H9 (cell line): ENCODE measurements around the gene AKNA. TPM values are rescaled to one million over a fixed set of nuclear protein-coding genes. Genes with fewer than 3 reads are reported as not detected.

Experiments
- DNase-seq: peaks from one replicate; pipeline ENCODE4 v3.0.0-alpha.2; 2017
- H2AFZ ChIP-seq: one replicate; pipeline ENCODE4 v1.6.1; 2013; ENCODE audit warnings: mild to moderate bottlenecking, low read length, control low read depth, moderate library complexity
- H2AK5ac ChIP-seq: 2 replicates; pipeline ENCODE4 v1.6.1; 2013; ENCODE audit warnings: low read length, control low read depth, mixed read lengths; ENCODE audit not compliant: insufficient read length
- H2BK120ac ChIP-seq: one replicate; pipeline ENCODE4 v1.6.1; 2013; ENCODE audit warnings: low read depth, mild to moderate bottlenecking, low read length, control low read depth, inconsistent platforms; ENCODE audit not compliant: poor library complexity, severe bottlenecking
- H2BK12ac ChIP-seq: 2 replicates; pipeline ENCODE4 v1.6.1; 2013; ENCODE audit warnings: low read length, control low read depth, mixed read lengths, low read depth; ENCODE audit not compliant: insufficient read length
- H2BK15ac ChIP-seq: 2 replicates; pipeline ENCODE4 v1.6.1; 2013; ENCODE audit warnings: low read depth, low read length, control low read depth
- H2BK20ac ChIP-seq: one replicate; pipeline ENCODE4 v1.6.1; 2013; ENCODE audit warnings: low read depth, mild to moderate bottlenecking, low read length, control low read depth, inconsistent platforms; ENCODE audit not compliant: poor library complexity, severe bottlenecking
- H2BK5ac ChIP-seq: 2 replicates; pipeline ENCODE4 v1.6.1; 2013; ENCODE audit warnings: low read length, control low read depth, mixed read lengths; ENCODE audit not compliant: insufficient read length
- H3K14ac ChIP-seq: 2 replicates; pipeline ENCODE4 v1.6.1; 2013; ENCODE audit warnings: low read length, control low read depth; ENCODE audit not compliant: insufficient read depth
- H3K18ac ChIP-seq: 2 replicates; pipeline ENCODE4 v1.6.1; 2013; ENCODE audit warnings: low read depth, mild to moderate bottlenecking, mixed read lengths, low read length, control low read depth; ENCODE audit not compliant: insufficient read length
- H3K23ac ChIP-seq: 2 replicates; pipeline ENCODE4 v1.6.1; 2013; ENCODE audit warnings: low read length, control low read depth, mixed read lengths, low read depth; ENCODE audit not compliant: insufficient read length
- H3K23me2 ChIP-seq: 2 replicates; pipeline ENCODE4 v1.6.1; 2013; ENCODE audit warnings: low read depth, mild to moderate bottlenecking, mixed read lengths, low read length, control low read depth; ENCODE audit not compliant: insufficient read length, poor library complexity, severe bottlenecking
- H3K27ac ChIP-seq: 2 replicates; pipeline ENCODE4 v1.5.1; 2013; ENCODE audit warnings: low read length, control low read depth, mixed read lengths, low read depth; ENCODE audit not compliant: insufficient read length
- H3K27me3 ChIP-seq: 2 replicates; pipeline ENCODE4 v1.6.1; 2013; ENCODE audit warnings: low read length, control low read depth, inconsistent platforms; ENCODE audit not compliant: insufficient read depth
- H3K4ac ChIP-seq: 2 replicates; pipeline ENCODE4 v1.6.1; 2013; ENCODE audit warnings: low read depth, mild to moderate bottlenecking, control low read depth, inconsistent platforms, low read length, moderate library complexity
- H3K4me1 ChIP-seq: 2 replicates; pipeline ENCODE4 v1.6.1; 2013; ENCODE audit warnings: low read length, control low read depth, inconsistent platforms; ENCODE audit not compliant: insufficient read depth
- H3K4me2 ChIP-seq: 2 replicates; pipeline ENCODE4 v1.6.1; 2013; ENCODE audit warnings: low read length, control low read depth, mixed read lengths; ENCODE audit not compliant: insufficient read length, insufficient read depth
- H3K56ac ChIP-seq: 2 replicates; pipeline ENCODE4 v1.6.1; 2013; ENCODE audit warnings: low read depth, mild to moderate bottlenecking, mixed read lengths, low read length, control low read depth; ENCODE audit not compliant: insufficient read length
- H3K79me1 ChIP-seq: 2 replicates; pipeline ENCODE4 v1.6.1; 2013; ENCODE audit warnings: low read depth, mild to moderate bottlenecking, moderate library complexity, low read length, control low read depth, inconsistent platforms; ENCODE audit not compliant: insufficient read depth, poor library complexity, severe bottlenecking
- H3K79me2 ChIP-seq: 2 replicates; pipeline ENCODE4 v1.6.1; 2013; ENCODE audit warnings: low read length, control low read depth, inconsistent platforms; ENCODE audit not compliant: insufficient read depth
- H3K9ac ChIP-seq: 2 replicates; pipeline ENCODE4 v1.6.1; 2013; ENCODE audit warnings: low read length, control low read depth, mixed read lengths; ENCODE audit not compliant: insufficient read length; ENCODE audit errors: extremely low read depth
- H3K9me3 ChIP-seq: one replicate; pipeline ENCODE4 v1.6.1; 2013; ENCODE audit warnings: low read depth, low read length, inconsistent platforms; ENCODE audit not compliant: control insufficient read depth
- H3T11ph ChIP-seq: one replicate; pipeline ENCODE4 v1.6.1; 2013; ENCODE audit warnings: mild to moderate bottlenecking, low read length, control low read depth, inconsistent platforms
- H4K20me1 ChIP-seq: one replicate; pipeline ENCODE4 v1.6.1; 2013; ENCODE audit not compliant: control insufficient read depth, insufficient read length, insufficient read depth
- H4K5ac ChIP-seq: 2 replicates; pipeline ENCODE4 v1.6.1; 2013; ENCODE audit warnings: low read depth, mild to moderate bottlenecking, mixed read lengths, low read length, control low read depth; ENCODE audit not compliant: insufficient read length
- H4K8ac ChIP-seq: replicated peaks from 2 replicates; pipeline ENCODE4 v1.6.1; 2013; ENCODE audit warnings: low read length, control low read depth, mixed read lengths, low read depth; ENCODE audit not compliant: insufficient read length
- H4K91ac ChIP-seq: 2 replicates; pipeline ENCODE4 v1.6.1; 2013; ENCODE audit warnings: low read depth, mild to moderate bottlenecking, moderate library complexity, mixed read lengths, low read length, control low read depth; ENCODE audit not compliant: insufficient read length
- H3K27ac Mint-ChIP-seq, 3 experiments: 2 replicates in 2 of 3; 3 replicates in 1 of 3; pipeline ENCODE4 v1.8.0; 2020 to 2021; ENCODE audit warnings: mixed read lengths in 3 of 3, mild to moderate bottlenecking in 1 of 3, moderate library complexity in 1 of 3
- H3K27me3 Mint-ChIP-seq: 2 replicates; pipeline ENCODE4 v1.8.0; 2021; ENCODE audit warnings: low read depth, mild to moderate bottlenecking, moderate library complexity, mixed read lengths
- H3K36me3 Mint-ChIP-seq, 3 experiments: 2 replicates in 2 of 3; 3 replicates in 1 of 3; pipeline ENCODE4 v1.8.0; 2020 to 2021; ENCODE audit warnings: low read depth in 3 of 3, mixed read lengths in 3 of 3; ENCODE audit not compliant: insufficient read depth in 1 of 3
- H3K4me1 Mint-ChIP-seq, 2 experiments: 2 replicates each; pipeline ENCODE4 v1.8.0; 2020; ENCODE audit warnings: mixed read lengths in 2 of 2
- H3K4me3 Mint-ChIP-seq, 2 experiments: 2 replicates in 1 of 2; 3 replicates in 1 of 2; pipeline ENCODE4 v1.8.0; 2020 to 2021; ENCODE audit warnings: mild to moderate bottlenecking in 2 of 2, mixed read lengths in 2 of 2, moderate library complexity in 1 of 2
- H3K9me3 Mint-ChIP-seq, 2 experiments: 2 replicates in 1 of 2; 3 replicates in 1 of 2; pipeline ENCODE4 v1.8.0; 2020; ENCODE audit warnings: mild to moderate bottlenecking in 2 of 2, mixed read lengths in 2 of 2, moderate library complexity in 1 of 2
- CTCF ChIP-seq: fragments of 200-600 bp; sonication (generic); conservative IDR thresholded peaks from 3 replicates; pipeline ENCODE4 v1.8.0; 2021; ENCODE audit warnings: antibody characterized with exemption, mild to moderate bottlenecking
- WGBS: extraction: QIAGEN DNeasy Blood & Tissue Kit; methylation state at CpG from one replicate; pipeline ENCODE4 v1.1.7; 2013; ENCODE audit warnings: missing lambda C conversion rate, low lambda C conversion rate, mixed read lengths; ENCODE audit not compliant: insufficient read length; ENCODE audit errors: extremely low coverage; 5-methylcytosine and 5-hydroxymethylcytosine counted together
- total RNA-seq: library from RNA; stranded (reverse); gene quantifications from 2 replicates; pipeline ENCODE4 v1.2.1, GENCODE V29; 2021

Gene AKNA
- total RNA-seq, 1 experiment from 2014 or later: 19.7 TPM

- TF ChIP-seq CTCF: no peak
Observed at GRCh38 chr9:114285166-114285867, 102.5 kb downstream of the AKNA start.

More at GRCh38 chr9:114285166-114285867, 102.5 kb downstream of the AKNA start:
- Histone ChIP-seq H3K4me1 (0 out of 2 replicates have a peak, but pooled peaks cover 3% of the 10 kb centered on the region), H2BK12ac (no peak overlapping the region), H3K27ac (no peak overlapping the region), H3K18ac (no peak overlapping the region), H3K23me2 (no peaks in the 10 kb centered on the region), H3K56ac (no peak overlapping the region), H2AK5ac (no peak overlapping the region), H4K5ac (no peak overlapping the region), H3K4ac (no peak overlapping the region), H2BK120ac (no peak overlapping the region), H2BK20ac (no peak overlapping the region), H4K20me1 (no peaks in the 10 kb centered on the region), H2BK15ac (no peak overlapping the region), H3K79me1 (no peaks in the 10 kb centered on the region), H4K91ac (no peak overlapping the region), H2BK5ac (no peak overlapping the region), H3K9me3 (no peaks in the 10 kb centered on the region), H3K4me2 (no peak overlapping the region), H3T11ph (no peak overlapping the region), H3K27me3 (no peaks in the 10 kb centered on the region), H2AFZ (no peak overlapping the region), H3K9ac (no peak overlapping the region), H3K23ac (no peak overlapping the region), H3K14ac (no peak overlapping the region; the same call in 1 of the 2 replicates), H3K79me2 (no peaks in the 10 kb centered on the region), H4K8ac (no peak overlapping the region)
- Mint-ChIP-seq H3K27me3 (no peaks in the 10 kb centered on the region; the same call in 1 of the 2 replicates), H3K27ac (no peak overlapping the region; a peak in 1 of 7 replicates), H3K4me1 (peaks cover 13 to 27% of the 10 kb centered on the region in 2 experiments), H3K9me3 (no peaks in the 10 kb centered on the region; a peak in 1 of 5 replicates), H3K4me3 (no peak overlapping the region; a peak in 1 of 5 replicates), H3K36me3 (peaks cover 0 to 4% (median 2%) of the 10 kb centered on the region in 3 experiments; a peak in 1 of 7 replicates)
- peak; percentile 36 for DNase-seq
- no CpG with 5 or more reads among the region's 20 CpGs for WGBS
